ENCODE data around the gene ADGRE2. TPM values are rescaled to one million over a fixed set of nuclear protein-coding genes. Genes with fewer than 3 reads are reported as not detected.
"Not testable (repeated sequence)": the region's sequence is repeated elsewhere in the genome, so short reads cannot be mapped to it uniquely, and the experiment has no call there.

Gene ADGRE2
- total RNA-seq, result under 0.01 TPM in 2 replicates
- polyA plus RNA-seq, result 0.07 and 0.15 TPM in 2 replicates
- polyA plus RNA-seq (2012), result 0.24 and 0.26 TPM in 2 replicates
- polyA minus RNA-seq (ENCODE audit: low replicate concordance), result not detected in 2 replicates

GRCh38 chr19:14778110-14778845 lies at the start of gene ADGRE2:
TSS of gene ADGRE2 (minus strand) at chr19:14778560. CDS start at chr19:14776756, 1,804 bp downstream.
- not testable (repeated sequence) for H4K20me1 ChIP-seq (ENCODE audit: control insufficient read depth, extremely low read depth, insufficient read depth, low read length); DNase-seq (ENCODE audit: low read depth in 2 of 2); H3K79me2 ChIP-seq (ENCODE audit: control insufficient read depth, insufficient read depth, low read length); H3K27me3 ChIP-seq (ENCODE audit: control insufficient read depth, insufficient read depth, low read length); H2AFZ ChIP-seq (ENCODE audit: low read length); H3K27ac ChIP-seq (ENCODE audit: insufficient read depth, low read length); H3K4me1 ChIP-seq (ENCODE audit: control insufficient read depth, extremely low read depth, insufficient read depth, low read length); H3K4me2 ChIP-seq (ENCODE audit: extremely low read depth, insufficient read depth, low read length); H3K9me3 ChIP-seq (ENCODE audit: control insufficient read depth, insufficient read depth, low read depth, low read length); H3K9ac ChIP-seq (ENCODE audit: insufficient read depth, low read length); H3K4me3 ChIP-seq (replicated peaks in 1 of 4; ENCODE audit: control extremely low read depth in 1 of 4, insufficient read depth in 1 of 4, low read depth in 3 of 4, low read length in 4 of 4); H3K36me3 ChIP-seq (ENCODE audit: control insufficient read depth, insufficient read depth, low read length)

- no peak for DNase-seq (ENCODE audit: low read depth in 2 of 2)
- Histone ChIP-seq H3K27ac (ENCODE audit: insufficient read depth, low read length) (no peak overlapping the region), H3K4me1 (ENCODE audit: control insufficient read depth, extremely low read depth, insufficient read depth, low read length) (no peaks in the 10 kb centered on the region), H3K36me3 (ENCODE audit: control insufficient read depth, insufficient read depth, low read length) (no peaks in the 10 kb centered on the region), H3K9me3 (ENCODE audit: control insufficient read depth, insufficient read depth, low read depth, low read length) (no peaks in the 10 kb centered on the region), H4K20me1 (ENCODE audit: control insufficient read depth, extremely low read depth, insufficient read depth, low read length) (no peaks in the 10 kb centered on the region), H3K4me3 (replicated peaks in 1 of 4; ENCODE audit: control extremely low read depth in 1 of 4, insufficient read depth in 1 of 4, low read depth in 3 of 4, low read length in 4 of 4) (no peak overlapping the region), H2AFZ (ENCODE audit: low read length) (no peak overlapping the region), H3K4me2 (ENCODE audit: extremely low read depth, insufficient read depth, low read length) (no peak overlapping the region), H3K27me3 (ENCODE audit: control insufficient read depth, insufficient read depth, low read length) (no peaks in the 10 kb centered on the region), H3K9ac (ENCODE audit: insufficient read depth, low read length) (no peak overlapping the region), H3K79me2 (ENCODE audit: control insufficient read depth, insufficient read depth, low read length) (no peaks in the 10 kb centered on the region)
- TF ChIP-seq CTCF (conservative IDR thresholded peaks at IDR 0.05 in 1 of 2, IDR thresholded peaks at IDR 0.05 in 1 of 2; ENCODE audit: low read depth in 1 of 2, low read length in 2 of 2) (no peak), EZH2 (IDR thresholded peaks at IDR 0.05; ENCODE audit: low read length, missing control alignments) (no peak)
Measured at GRCh38 chr19:14826006-14826405, 47.6 kb upstream of the ADGRE2 start.

GRCh38 chr19:14821937-14822336 lies 43.6 kb upstream of the ADGRE2 start:
- Histone ChIP-seq H2AFZ (ENCODE audit: low read length) (no peak overlapping the region), H3K9ac (ENCODE audit: insufficient read depth, low read length) (no peak overlapping the region), H3K4me2 (ENCODE audit: extremely low read depth, insufficient read depth, low read length) (no peak overlapping the region), H4K20me1 (ENCODE audit: control insufficient read depth, extremely low read depth, insufficient read depth, low read length) (no peaks in the 10 kb centered on the region), H3K9me3 (ENCODE audit: control insufficient read depth, insufficient read depth, low read depth, low read length) (no peaks in the 10 kb centered on the region), H3K4me1 (ENCODE audit: control insufficient read depth, extremely low read depth, insufficient read depth, low read length) (no peaks in the 10 kb centered on the region), H3K79me2 (ENCODE audit: control insufficient read depth, insufficient read depth, low read length) (no peaks in the 10 kb centered on the region), H3K4me3 (replicated peaks in 1 of 4; ENCODE audit: control extremely low read depth in 1 of 4, insufficient read depth in 1 of 4, low read depth in 3 of 4, low read length in 4 of 4) (no peak overlapping the region), H3K36me3 (ENCODE audit: control insufficient read depth, insufficient read depth, low read length) (no peaks in the 10 kb centered on the region), H3K27ac (ENCODE audit: insufficient read depth, low read length) (no peak overlapping the region), H3K27me3 (ENCODE audit: control insufficient read depth, insufficient read depth, low read length) (no peaks in the 10 kb centered on the region)
- no peak for DNase-seq (ENCODE audit: low read depth in 2 of 2)
- TF ChIP-seq CTCF (conservative IDR thresholded peaks at IDR 0.05 in 1 of 2, IDR thresholded peaks at IDR 0.05 in 1 of 2; ENCODE audit: low read depth in 1 of 2, low read length in 2 of 2) (no peak), EZH2 (IDR thresholded peaks at IDR 0.05; ENCODE audit: low read length, missing control alignments) (no peak)
